SK-N-SH (cell line): Measurements from ENCODE around the gene ZHX3. TPM values are rescaled to one million over a fixed set of nuclear protein-coding genes. Genes with fewer than 3 reads are reported as not detected.

ENCODE experiments used
- CTCF ChIA-PET: fragments of 300-600, 350-600 bp; formaldehyde crosslinking; extraction: SDS; loops from one replicate; lab custom pipeline; 2021; lab: Yijun Ruan, JAX
- POLR2A ChIA-PET: fragments of 350-600 bp; sonication (Branson Sonifier 250); formaldehyde crosslinking; extraction: SDS; loops from one replicate; lab custom pipeline; 2020; ENCODE audit warnings: antibody characterized with exemption, inconsistent platforms; lab: Yijun Ruan, JAX
- DNase-seq: peaks from one replicate; pipeline ENCODE4 v3.0.0; 2012
- H2AFZ ChIP-seq: fragments of 200-600 bp; sonication (generic); 2 replicates; pipeline ENCODE4 v1.8.1; 2016; ENCODE audit warnings: antibody characterized with exemption, mild to moderate bottlenecking, low read depth
- H3F3A ChIP-seq: fragments of 200-600 bp; sonication (generic); replicated peaks from 2 replicates; pipeline ENCODE3; 2016; ENCODE audit warnings: antibody characterized with exemption, mild to moderate bottlenecking; ENCODE audit not compliant: insufficient read depth
- H3K27ac ChIP-seq, 2 experiments: fragments of 200-500 bp in 1 of 2; fragments of 200-600 bp in 1 of 2; sonication (Bioruptor generic) in 1 of 2; sonication (generic), shearing (Covaris generic) in 1 of 2; 2 replicates each; pipeline versions ENCODE4 v1.5.1 to v1.6.1; 2014 to 2016; ENCODE audit warnings: low read depth in 2 of 2, inconsistent platforms in 1 of 2, low read length in 1 of 2, mild to moderate bottlenecking in 1 of 2, mixed read lengths in 1 of 2
- H3K27me3 ChIP-seq: fragments of 200-600 bp; sonication (generic), shearing (Covaris generic); 2 replicates; pipeline ENCODE4 v1.6.1; 2016; ENCODE audit warnings: mixed run types; ENCODE audit not compliant: insufficient read depth
- H3K36me3 ChIP-seq, 2 experiments: fragments of 200-500 bp in 1 of 2; fragments of 200-600 bp in 1 of 2; sonication (Bioruptor generic) in 1 of 2; sonication (generic) in 1 of 2; replicated peaks in 1 of 2; 2 replicates each; pipeline versions ENCODE3 to v1.5.1; 2014 to 2016; ENCODE audit warnings: low read length in 1 of 2, mild to moderate bottlenecking in 1 of 2; ENCODE audit not compliant: insufficient read depth in 2 of 2, control insufficient read depth in 1 of 2
- H3K4me1 ChIP-seq, 2 experiments: fragments of 200-500 bp in 1 of 2; fragments of 200-600 bp in 1 of 2; sonication (Bioruptor generic) in 1 of 2; sonication (generic), shearing (Covaris generic) in 1 of 2; 2 replicates each; pipeline versions ENCODE4 v1.5.1 to v1.6.1; 2014 to 2016; ENCODE audit warnings: low read depth in 1 of 2, low read length in 1 of 2, mixed run types in 1 of 2; ENCODE audit not compliant: insufficient read depth in 2 of 2, control insufficient read depth in 1 of 2
- H3K4me2 ChIP-seq: fragments of 200-600 bp; sonication (generic), shearing (Covaris generic); 2 replicates; pipeline ENCODE4 v1.6.1; 2017; ENCODE audit warnings: mixed run types
- H3K4me3 ChIP-seq, 2 experiments: fragments of 200-500 bp in 1 of 2; fragments of 200-600 bp in 1 of 2; sonication (Bioruptor generic) in 1 of 2; sonication (generic), shearing (Covaris generic) in 1 of 2; 2 replicates each; pipeline versions ENCODE4 v1.5.1 to v1.8.1; 2014 to 2016; ENCODE audit warnings: low read depth in 2 of 2, inconsistent platforms in 1 of 2, low read length in 1 of 2, mild to moderate bottlenecking in 1 of 2, mixed read lengths in 1 of 2, moderate library complexity in 1 of 2
- H3K79me2 ChIP-seq: fragments of 200-600 bp; sonication (generic); 2 replicates; pipeline ENCODE4 v1.8.1; 2017; ENCODE audit warnings: mild to moderate bottlenecking; ENCODE audit not compliant: insufficient read depth
- H3K9ac ChIP-seq: fragments of 200-600 bp; sonication (generic); 2 replicates; pipeline ENCODE4 v1.6.1; 2017; ENCODE audit warnings: mixed run types
- H3K9me2 ChIP-seq: fragments of 200-600 bp; sonication (generic); 2 replicates; pipeline ENCODE4 v1.6.1; 2017; ENCODE audit warnings: mixed run types
- H3K9me3 ChIP-seq: fragments of 200-600 bp; sonication (generic); 2 replicates; pipeline ENCODE4 v1.6.1; 2017; ENCODE audit warnings: mixed run types, mild to moderate bottlenecking, moderate library complexity
- H4K20me1 ChIP-seq: fragments of 200-600 bp; sonication (generic); 2 replicates; pipeline ENCODE4 v1.6.1; 2017; ENCODE audit warnings: mild to moderate bottlenecking, mixed run types; ENCODE audit not compliant: insufficient read depth
- CHD2 ChIP-seq: fragments of 150-350 bp; IDR thresholded peaks from 2 replicates; pipeline ENCODE4 v1.6.1; 2018; ENCODE audit warnings: low read length; ENCODE audit not compliant: partially characterized antibody
- EZH2phosphoT487 ChIP-seq: fragments of 200-600 bp; sonication (generic); IDR thresholded peaks from 2 replicates; pipeline ENCODE4 v1.6.1; 2017; ENCODE audit warnings: low read depth, mixed run types, mild to moderate bottlenecking, antibody characterized with exemption, moderate library complexity, borderline replicate concordance
- FOXJ3 ChIP-seq: sonication (generic); formaldehyde crosslinking; IDR thresholded peaks from 2 replicates; pipeline ENCODE4 v1.5.1; 2020; ENCODE audit warnings: mild to moderate bottlenecking, missing genetic modification reagents
- FOXM1 ChIP-seq: IDR thresholded peaks from 2 replicates; pipeline ENCODE4 v1.4.0; 2012; ENCODE audit warnings: low read depth, mild to moderate bottlenecking
- IRF3 ChIP-seq: fragments of 150-350 bp; IDR thresholded peaks from 2 replicates; pipeline ENCODE4 v1.6.1; 2016; ENCODE audit warnings: mild to moderate bottlenecking, low read depth, low read length
- NFIC ChIP-seq: IDR thresholded peaks from 2 replicates; pipeline ENCODE4 v1.4.0; 2012; ENCODE audit warnings: borderline replicate concordance
- PBX3 ChIP-seq: IDR thresholded peaks from 2 replicates; pipeline ENCODE4; 2012
- REST ChIP-seq: IDR thresholded peaks from 2 replicates; pipeline ENCODE4 v1.6.1; 2012; ENCODE audit warnings: mild to moderate bottlenecking, low read depth, low read length, moderate library complexity
- TAF1 ChIP-seq: IDR thresholded peaks from 2 replicates; pipeline ENCODE4 v1.6.1; 2012; ENCODE audit warnings: low read depth, mild to moderate bottlenecking, low read length, moderate library complexity, borderline replicate concordance
- TCF12 ChIP-seq: IDR thresholded peaks from 2 replicates; pipeline ENCODE4 v1.4.0; 2012
- WGBS: methylation state at CpG from one replicate; pipeline ENCODE4 v1.1.6; 2017; ENCODE audit warnings: low lambda C conversion rate; 5-methylcytosine and 5-hydroxymethylcytosine counted together
- polyA plus RNA-seq, 3 experiments: library from polyadenylated mRNA; depleted of rRNA; stranded (reverse); fragments of >200 nt; gene quantifications; 2 replicates each; pipeline ENCODE4 v1.2.3, GENCODE V29; 2012

The ZHX3 gene
- polyA plus RNA-seq, 1 of the 3 experiments (the other 2 are of a cell fraction) = 6.0 TPM

- TF ChIP-seq REST (no peak), EZH2phosphoT487 (no peak), FOXJ3 (no peak)
These were observed 69.0 kb downstream of the ZHX3 start (continued) for GRCh38 chr20:41248368-41249024.

DNA sequence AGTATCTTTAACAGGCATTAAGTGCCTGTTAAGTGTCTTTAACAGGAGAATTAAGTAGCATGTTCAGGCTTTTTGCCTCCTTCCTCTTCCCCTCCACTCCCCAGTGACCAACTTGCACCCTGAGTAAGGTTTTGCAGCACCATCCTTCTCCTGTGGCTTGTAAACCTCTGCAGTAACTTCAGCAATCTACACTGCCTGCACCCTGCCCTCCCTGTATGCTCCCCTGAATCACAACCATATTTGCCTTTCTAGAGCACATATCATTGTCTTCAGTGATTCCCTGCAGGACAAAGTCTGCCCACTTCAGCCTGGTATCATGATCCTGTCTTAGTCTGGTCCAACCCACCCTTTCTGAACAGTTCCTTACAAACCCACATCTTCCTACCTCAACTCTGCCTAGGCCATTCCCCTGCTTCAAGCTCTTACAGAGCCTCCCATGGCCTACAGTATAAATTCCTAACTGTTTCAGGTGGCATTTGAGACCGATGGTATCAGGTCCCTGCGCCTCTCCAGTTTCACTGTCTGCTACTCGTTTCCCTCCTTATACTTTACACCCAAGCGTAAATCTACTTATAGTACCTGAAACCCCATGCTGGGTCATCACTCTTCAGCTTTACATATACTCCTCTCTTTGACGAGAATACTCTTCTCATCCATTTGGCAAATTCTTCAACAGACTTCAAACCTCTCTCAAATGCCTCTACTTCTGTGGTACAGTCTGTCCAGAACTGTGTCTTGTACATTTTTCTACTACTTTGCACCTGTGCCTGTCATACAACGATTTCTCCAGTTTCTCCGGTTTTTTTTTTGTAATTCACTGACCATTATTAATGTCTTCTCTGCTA lies 69.8 kb downstream of the ZHX3 start:
- peaks cover 0 to 21% of the 10 kb centered on the region in 2 experiments; a peak in 3 of 4 replicates for H3K4me1 ChIP-seq
- no peaks in the 10 kb centered on the region for H3K36me3 ChIP-seq
- no peaks in the 10 kb centered on the region for H3K27me3 ChIP-seq
- CTCF ChIA-PET = interaction anchor here (0.8 to 1.7 kb wide), 5 partner anchors 9 to 163 kb away, joined by 3 to 7 read pairs (median 3); no protein-coding TSS in a partner anchor
- no peaks in the 10 kb centered on the region for H3K9me3 ChIP-seq
- no peak overlapping the region for H3K4me3 ChIP-seq
- peaks cover 20% of the 10 kb centered on the region for H3F3A ChIP-seq
- 91% methylated on average over 7 of the region's 7 CpGs for WGBS
- H3K27ac ChIP-seq = peak overlapping the region in 1 of 2 experiments; percentile 90; a peak in 1 of 4 replicates
- TF ChIP-seq FOXM1 = no peak
- TF ChIP-seq TCF12 = no peak
- TF ChIP-seq TAF1 = no peak
- TF ChIP-seq IRF3 = no peak
- TF ChIP-seq CHD2 = no peak
- no peak for TF ChIP-seq PBX3
- TF ChIP-seq NFIC = no peak
- peaks cover 10% of the 10 kb centered on the region for H3K79me2 ChIP-seq
- no peak for DNase-seq
- H2AFZ ChIP-seq = no peak overlapping the region
- H3K9me2 ChIP-seq = no peaks in the 10 kb centered on the region
- no peak overlapping the region for H3K9ac ChIP-seq
- H3K4me2 ChIP-seq = no peak overlapping the region
- no peaks in the 10 kb centered on the region for H4K20me1 ChIP-seq
- POLR2A ChIA-PET = no interaction called here
